Gastrocnemius medialis (tissue), 4 donors: ENCODE results near the gene FOXG1.

ENCODE experiments used
- POLR2A ChIP-seq, 2 donors: fragments of 450-650 bp; IDR thresholded peaks; one replicate each; pipeline ENCODE4 v1.6.1; 2017; ENCODE audit warnings: antibody characterized with exemption in 2 of 2, mild to moderate bottlenecking in 2 of 2, moderate library complexity in 2 of 2
- TF ChIP-seq, protein P1 (sequence below), 5 experiments: fragments of 450-650 bp in 3 of 5; fragments of 200-600 bp in 2 of 5; sonication (generic) in 2 of 5; IDR thresholded peaks in 4 of 5; conservative IDR thresholded peaks in 1 of 5; 1 replicate in 4 of 5; 2 replicates in 1 of 5; pipeline ENCODE4 v1.5.1; 2016 to 2019; ENCODE audit warnings: antibody characterized with exemption in 5 of 5, mild to moderate bottlenecking in 3 of 5, moderate library complexity in 3 of 5

DNA sequence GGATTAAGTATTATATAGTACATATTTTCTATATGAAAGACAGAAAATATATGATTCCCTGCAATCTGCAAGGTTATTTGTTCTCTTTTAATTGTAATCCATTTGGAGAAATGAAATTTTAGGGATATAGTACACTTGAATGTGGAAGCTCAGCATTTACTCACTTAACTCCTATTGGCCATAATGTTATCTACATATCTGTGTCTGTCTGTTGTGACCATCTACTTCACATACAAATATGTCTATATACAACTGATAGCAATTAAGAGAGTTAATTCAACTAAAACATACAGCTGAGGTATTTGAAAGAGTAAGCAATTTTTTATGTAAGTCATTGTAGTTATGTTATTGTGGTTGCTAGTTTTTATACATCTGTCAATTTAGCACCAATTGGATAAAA, 12.9 kb downstream of the FOXG1 start:
- TF ChIP-seq, protein P1, sequence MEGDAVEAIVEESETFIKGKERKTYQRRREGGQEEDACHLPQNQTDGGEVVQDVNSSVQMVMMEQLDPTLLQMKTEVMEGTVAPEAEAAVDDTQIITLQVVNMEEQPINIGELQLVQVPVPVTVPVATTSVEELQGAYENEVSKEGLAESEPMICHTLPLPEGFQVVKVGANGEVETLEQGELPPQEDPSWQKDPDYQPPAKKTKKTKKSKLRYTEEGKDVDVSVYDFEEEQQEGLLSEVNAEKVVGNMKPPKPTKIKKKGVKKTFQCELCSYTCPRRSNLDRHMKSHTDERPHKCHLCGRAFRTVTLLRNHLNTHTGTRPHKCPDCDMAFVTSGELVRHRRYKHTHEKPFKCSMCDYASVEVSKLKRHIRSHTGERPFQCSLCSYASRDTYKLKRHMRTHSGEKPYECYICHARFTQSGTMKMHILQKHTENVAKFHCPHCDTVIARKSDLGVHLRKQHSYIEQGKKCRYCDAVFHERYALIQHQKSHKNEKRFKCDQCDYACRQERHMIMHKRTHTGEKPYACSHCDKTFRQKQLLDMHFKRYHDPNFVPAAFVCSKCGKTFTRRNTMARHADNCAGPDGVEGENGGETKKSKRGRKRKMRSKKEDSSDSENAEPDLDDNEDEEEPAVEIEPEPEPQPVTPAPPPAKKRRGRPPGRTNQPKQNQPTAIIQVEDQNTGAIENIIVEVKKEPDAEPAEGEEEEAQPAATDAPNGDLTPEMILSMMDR (IDR thresholded peaks at IDR 0.05 in 4 of 5, conservative IDR thresholded peaks at IDR 0.05 in 1 of 5) = no peak
- TF ChIP-seq POLR2A (IDR thresholded peaks at IDR 0.05) = no peak
